Epidermal melanocyte (primary cell): ENCODE measurements around the gene CYP2W1.

Experiments
- DNase-seq: peaks from one replicate; pipeline ENCODE4 v3.0.0; 2011; ENCODE audit warnings: low spot score; ENCODE audit not compliant: insufficient read length

CYP2W1 gene

DNA sequence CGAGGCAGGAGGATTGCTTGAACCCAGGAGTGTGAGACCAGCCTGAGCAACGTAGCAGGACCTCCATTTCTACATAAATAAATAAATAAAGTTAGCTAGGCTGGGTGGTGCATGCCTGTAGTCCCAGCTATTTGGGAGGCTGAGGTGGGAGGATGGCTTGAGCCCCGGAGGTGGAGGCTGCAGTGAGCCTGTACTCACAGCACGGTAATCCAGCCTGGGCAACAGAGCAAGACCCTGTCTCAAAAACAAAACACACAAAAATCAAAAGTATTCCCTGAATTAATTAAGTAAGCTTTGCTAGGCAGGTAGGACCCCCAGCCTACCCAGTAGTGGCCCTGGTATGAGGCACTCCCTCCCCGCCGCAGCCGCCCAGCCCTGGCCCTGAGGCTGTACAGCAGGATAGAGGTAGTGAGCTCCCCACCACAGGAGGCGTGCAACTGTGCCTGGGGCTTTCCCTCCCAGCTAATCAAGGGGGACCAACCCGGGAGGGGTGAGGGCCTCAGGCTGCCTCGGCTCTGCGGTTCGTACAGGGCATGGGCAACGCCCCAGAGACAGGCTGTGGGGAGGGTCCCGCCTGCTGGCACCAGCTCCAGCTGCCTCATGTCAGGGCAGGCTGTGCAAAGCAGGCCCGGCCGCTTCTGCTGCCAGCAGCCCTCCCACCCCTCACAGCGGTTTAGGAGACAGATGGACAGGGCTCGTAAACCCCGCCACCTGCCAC lies 1.0 kb upstream of the CYP2W1 start:
- no peak for DNase-seq

GRCh38 chr7:982511-983003 lies 424 bp upstream of the CYP2W1 start:
- no peak for DNase-seq

DNA sequence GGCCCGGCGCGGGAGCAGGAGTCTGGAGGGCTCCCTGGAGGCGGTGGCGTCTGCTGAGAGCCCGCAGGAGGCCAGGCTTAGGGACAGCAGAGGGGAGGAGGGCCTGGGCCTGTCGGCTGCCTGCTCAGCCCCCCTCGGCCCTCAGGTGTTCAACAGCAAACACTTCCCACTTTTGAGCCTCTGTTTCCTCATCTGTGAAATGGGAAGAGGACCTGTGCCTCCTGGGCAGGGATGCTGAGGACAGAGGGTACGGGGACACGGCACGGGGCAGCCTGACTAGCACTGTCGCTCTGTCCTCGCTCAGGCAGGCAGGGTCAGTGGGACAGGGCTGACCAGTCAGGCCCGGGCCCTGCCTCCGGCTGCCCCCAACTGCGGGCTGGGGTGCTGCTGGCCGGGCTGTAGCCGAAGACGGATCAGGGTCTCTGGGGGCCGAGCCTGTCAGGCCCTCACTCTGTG lies 663 bp downstream of the CYP2W1 start:
- no peak for DNase-seq

- DNase-seq = no peak
Measured at GRCh38 chr7:984361-985126, 1.6 kb downstream of the CYP2W1 start.

DNA sequence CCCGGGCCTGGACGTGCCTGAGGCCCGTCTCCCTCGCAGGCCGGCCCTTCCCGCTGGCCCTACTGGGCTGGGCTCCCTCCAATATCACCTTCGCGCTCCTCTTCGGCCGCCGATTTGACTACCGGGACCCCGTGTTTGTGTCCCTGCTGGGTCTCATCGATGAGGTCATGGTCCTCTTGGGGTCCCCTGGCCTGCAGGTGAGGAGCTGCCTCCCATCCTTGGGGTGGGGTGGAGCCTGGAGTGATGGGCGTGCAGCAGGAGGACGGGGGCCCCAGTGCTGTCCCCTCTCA lies 2.1 kb downstream of the CYP2W1 start:
- no peak for DNase-seq

DNA sequence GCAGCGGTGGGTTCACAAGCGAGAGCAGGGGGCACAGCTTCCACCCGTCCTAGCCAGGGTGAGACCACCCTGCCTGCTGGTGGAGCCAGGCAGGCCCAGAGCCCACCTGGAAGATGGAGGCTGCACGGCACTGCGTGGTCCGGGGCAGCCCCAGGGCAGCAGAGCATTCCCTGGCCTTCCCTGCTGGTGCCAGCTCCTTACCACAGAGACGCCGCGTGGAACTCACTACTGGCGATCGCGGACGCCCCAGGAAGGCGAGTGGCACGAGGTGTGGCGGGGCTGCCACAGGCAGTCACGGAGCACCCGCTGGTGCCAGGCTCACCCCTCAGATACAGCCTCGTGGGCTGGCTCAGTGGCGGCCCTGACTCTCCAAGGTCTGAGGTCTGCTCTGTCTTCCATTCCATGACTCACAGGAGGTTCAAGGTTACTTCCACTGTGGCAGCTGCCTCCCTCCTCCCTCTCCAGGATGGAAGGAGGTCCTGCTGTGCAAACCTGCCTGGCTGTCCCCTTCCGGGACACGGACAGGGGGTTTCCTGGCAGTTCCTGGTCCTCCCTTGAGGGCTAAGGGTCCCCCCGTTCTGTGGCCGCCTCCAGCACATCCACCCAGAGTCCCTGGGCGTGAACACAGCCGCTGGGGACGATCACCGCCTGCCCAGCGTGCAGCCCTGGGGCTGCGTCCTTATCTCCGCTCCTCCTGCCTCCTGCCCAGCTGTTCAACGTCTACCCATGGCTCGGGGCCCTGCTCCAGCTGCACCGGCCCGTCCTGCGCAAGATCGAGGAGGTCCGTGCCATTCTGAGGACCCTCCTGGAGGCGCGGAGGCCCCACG lies 3.1 kb downstream of the CYP2W1 start:
- DNase-seq = no peak

DNA sequence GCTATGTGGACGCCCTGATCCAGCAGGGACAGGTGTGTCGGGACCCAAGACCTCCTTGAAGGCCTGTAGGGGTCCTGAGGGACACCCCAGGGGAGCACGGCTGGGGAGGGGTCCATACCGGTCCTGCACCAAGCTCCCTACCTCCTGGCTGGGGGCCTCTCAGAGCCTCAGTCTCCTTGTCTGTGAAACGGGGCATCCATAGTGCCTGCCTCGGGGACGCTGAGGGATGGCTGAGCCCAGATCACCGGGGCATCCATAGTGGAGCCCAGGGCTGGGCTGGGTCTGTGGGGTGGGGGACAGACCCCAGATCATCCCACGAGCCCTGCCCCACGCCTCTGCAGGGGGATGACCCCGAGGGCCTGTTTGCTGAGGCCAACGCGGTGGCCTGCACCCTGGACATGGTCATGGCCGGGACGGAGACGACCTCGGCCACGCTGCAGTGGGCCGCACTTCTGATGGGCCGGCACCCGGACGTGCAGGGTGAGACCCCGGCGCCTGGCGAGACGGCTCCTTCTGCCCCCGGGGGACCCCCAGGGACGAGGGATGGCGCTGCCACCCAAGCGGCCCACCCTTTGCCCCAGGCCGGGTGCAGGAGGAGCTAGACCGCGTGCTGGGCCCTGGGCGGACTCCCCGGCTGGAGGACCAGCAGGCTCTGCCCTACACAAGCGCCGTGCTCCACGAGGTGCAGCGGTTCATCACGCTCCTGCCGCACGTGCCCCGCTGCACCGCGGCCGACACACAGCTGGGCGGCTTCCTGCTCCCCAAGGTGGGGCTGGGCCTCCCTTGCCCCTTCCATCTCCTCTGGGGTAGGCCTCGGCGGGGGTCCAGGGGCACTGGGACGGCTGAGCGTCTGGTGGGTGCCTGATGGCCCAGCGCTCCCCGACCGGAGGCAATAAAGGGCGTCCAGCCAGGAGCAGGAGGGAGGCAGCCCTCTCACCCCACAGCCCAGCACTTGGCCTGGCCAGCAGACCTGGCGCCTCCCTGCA lies 4.1 kb downstream of the CYP2W1 start:
- DNase-seq = no peak

DNA sequence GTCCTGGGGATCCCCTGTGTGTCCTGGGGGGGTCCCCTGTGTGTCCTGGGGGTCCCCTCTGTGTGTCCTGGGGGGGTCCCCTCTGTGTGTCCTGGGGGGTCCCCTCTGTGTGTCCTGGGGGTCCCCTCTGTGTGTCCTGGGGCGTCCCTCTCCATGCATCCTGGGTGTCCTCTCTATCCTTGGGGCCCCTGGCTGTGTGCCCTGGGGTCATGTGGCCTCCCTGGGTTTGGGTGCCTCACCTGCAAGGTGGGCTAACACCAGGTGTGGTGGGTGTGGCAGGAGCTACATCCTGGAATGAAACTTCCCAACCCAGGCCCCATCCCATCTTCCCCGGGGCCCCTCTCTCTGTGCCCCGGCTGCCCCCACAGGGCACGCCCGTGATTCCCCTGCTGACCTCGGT lies 4.9 kb downstream of the CYP2W1 start:
- no peak for DNase-seq

DNA sequence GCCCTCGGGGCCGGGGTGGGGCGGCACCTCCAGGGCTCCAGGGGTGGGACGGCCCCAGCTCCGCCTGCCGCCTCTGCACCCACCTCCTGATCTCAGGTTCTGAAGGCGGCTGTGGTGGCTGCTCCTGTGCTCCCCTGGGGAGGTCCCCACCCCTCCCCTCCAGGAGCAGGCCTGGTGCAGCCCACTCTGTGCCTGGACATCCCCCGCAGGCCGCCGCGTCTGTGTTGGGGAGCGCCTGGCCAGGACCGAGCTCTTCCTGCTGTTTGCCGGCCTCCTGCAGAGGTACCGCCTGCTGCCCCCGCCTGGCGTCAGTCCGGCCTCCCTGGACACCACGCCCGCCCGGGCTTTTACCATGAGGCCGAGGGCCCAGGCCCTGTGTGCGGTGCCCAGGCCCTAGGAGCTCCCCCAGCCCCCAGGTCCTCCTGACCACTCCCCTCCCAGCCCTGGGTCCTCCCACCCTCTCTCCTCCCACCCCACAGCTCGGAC lies 5.5 kb downstream of the CYP2W1 start:
- DNase-seq = no peak

GRCh38 chr7:988963-989529 lies 6.1 kb downstream of the CYP2W1 start:
- no peak for DNase-seq

DNA sequence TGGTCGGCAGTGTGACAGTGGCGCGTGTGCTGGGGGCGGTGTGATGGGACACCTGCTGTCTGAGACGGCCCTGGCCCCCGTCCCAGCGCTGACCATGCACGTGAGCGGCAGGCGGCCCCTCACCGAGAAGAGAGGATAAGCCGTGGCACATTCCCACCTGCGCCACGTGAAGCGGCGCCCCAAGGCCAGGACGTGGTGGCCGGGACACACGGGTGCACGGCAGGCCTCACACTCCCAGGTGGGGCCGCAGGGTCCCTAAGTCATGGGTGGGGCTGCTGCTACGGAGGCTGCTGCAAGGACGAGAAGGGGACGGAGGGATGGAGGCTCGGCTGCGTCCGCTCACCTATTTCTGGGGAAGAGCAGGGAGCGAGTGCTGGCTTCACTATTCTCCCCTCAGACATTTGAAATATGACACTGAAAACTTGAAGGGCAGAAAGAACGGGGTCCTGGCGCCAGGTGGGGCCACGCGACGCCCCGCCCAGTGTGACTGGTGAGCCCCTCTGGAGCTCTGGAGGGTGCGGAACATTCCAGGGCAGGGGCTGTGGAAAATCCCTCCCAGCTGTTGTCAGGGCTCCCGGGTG lies 7.5 kb downstream of the CYP2W1 start:
- no peak for DNase-seq

DNA sequence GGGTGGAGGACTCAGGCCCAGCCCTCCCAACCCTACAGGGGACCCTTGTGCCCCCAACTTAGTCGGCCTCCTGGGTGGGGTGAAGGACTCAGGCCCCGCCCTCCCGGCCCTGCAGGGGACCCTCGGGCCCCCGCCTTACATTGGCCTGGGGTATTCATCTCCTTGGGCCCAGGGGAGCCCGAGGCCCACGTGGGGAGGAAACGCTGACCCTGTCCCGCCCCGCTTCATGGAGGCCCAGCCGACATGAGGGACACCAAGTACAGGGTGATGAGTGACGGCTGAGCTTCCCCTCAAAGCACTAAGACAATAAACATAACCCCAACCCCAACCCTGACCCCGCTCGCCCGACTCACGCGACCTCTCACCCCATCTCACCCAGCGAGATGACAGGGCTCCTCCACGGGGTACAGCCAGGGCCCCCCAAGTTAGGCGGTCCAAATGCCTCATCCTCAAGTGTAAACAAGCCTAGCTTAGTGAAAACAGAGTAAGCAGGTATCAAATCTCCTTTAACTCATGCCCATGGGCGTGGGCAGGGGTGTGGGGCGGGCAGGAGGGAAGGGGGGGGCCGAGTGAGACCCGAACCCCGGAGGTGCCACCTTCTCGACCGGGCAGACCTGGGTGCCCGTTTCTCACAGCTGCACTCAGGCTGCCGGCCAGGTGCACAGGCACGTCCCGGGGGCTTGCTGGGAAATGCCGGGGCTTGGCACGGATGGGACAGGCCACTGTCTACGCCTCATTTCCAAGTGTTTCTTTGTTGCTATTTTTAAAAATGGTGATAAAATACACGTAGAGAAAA lies 8.2 kb downstream of the CYP2W1 start:
- no peak for DNase-seq

DNA sequence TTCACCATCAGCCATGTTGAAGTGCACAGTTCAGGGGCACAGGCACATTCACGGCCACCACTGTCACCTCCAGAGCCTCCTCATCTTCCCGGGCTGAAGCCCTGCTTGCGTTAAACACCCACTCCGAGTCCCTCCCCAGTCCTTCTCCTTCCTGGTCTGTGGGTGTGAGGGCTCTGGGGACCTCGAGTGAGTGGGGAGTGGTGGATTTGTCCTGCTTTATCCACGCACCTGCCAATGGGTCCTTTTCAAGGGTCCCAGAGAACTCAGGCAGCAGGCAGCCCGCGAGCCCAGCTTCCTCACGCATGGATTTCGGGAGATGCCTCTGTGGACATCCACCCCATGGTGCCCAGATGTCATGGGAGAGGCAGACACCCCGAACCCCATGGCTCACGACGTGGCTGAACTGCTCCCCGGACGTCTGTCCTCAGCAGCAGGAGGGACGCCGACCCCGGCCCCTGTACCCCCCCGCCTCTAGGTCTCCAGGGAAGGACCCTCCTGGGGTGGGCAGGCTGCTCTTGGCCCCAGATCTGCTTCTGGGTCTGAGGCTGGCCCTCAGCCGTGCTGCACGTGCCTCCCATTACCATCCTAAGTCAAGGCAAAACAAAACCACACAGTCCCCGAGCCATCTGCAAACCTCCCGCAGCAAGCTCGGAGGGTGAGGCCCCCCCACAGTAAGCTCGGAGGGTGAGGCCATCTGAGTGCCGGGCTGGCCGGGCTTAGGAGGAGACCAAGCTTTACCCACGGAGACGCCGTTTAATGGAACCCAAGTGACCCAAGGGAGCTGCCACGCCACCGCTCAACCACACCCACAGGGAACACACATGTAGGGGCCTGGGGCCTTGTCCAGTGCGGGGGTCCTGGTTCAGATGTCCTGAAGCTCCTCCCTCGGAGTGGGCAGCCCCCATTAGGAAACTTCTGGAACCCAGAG lies 9.0 kb downstream of the CYP2W1 start:
- no peak for DNase-seq

DNA sequence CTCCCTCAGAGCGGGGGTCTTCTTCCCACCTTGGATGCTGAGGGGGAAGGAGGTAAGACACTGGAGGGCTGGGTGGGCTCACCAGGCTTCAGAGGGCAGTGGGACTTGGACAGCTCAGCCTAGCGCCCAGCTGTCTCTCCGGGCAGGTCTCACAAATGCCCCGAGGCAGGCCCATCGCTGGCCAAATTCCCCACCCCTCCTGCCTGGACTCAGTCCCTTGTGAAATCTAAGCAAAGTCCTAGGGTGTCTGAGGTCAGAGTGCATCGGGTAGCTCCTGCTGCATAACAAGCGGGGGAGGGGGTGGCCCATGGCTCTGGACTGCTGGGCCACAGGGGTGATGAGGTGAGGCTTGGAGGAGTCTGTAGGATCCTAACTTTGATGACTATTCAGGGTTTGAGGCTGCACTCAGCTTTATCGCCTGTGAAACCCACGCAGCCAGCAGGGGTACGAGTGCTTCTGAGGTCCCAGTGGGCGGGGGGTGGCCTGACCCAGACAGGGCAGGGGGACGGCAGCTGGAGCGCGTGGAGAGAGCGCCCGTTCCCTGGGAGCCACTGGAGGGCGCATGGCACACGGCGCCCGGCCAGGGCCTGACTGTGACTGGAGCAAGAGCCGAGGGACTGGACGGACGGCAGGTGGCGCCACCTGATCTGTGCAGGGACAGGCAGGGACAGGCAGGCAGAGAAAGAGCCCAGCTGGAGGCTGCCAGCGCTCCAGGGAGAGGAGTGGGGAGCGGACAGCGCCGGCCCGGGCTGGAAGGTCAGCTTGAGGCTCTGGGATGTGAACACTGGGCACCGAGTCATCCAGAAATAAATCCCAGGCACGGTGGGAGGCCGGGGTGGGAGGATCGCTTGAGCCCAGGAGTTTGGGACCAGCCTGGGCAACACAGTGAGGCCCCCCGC lies 10.0 kb downstream of the CYP2W1 start:
- DNase-seq = peak; percentile 71

DNA sequence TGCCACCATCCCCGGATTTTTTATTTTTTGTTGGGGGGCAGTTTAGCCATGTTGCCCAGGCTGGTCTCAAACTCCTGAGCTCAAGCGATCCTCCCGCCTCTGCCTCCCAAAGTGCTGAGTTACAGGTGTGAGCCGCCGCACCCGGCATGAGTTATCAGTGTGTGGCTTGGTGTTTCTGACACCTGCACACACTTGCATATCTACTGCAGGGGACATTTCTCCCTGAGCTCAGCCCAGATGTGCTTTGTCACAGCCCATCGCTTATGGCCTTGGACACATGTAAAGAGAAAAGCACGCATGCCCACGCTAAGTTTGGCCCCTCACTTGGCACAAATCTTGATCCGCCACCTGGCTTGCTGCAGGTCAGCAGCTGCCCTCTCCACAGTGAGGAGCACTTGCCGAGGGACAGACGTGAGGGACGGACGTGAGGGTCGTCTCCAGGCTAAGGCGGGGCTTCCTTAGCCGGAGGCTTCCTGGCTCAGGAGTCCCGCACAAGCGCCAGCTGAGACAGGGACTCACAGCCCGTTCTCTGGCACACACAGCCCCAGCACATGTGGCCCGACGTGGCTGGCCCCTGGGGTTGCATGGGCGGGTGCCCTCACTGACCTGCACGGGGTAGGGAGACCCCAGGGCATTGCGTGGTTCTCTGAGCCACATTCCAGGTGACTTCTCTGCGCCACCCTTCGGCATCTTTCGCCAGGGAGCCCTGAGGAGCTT lies 11.8 kb downstream of the CYP2W1 start:
- no peak for DNase-seq

GRCh38 chr7:995571-995970 lies 12.6 kb downstream of the CYP2W1 start:
- no peak for DNase-seq
